Thyroid gland (tissue), 4 donors: Measurements from ENCODE around the gene CEP120. TPM values are rescaled to one million over a fixed set of nuclear protein-coding genes. Genes with fewer than 3 reads are reported as not detected.

ENCODE experiments used
- DNase-seq, 2 donors: peaks; one replicate each; pipeline ENCODE4 v3.0.0-alpha.2; 2019
- H3K27ac ChIP-seq, 3 donors: fragments of 200-600 bp; sonication (generic); 1 replicate in 2 of 3; 2 replicates in 1 of 3; pipeline ENCODE4 v1.5.1; 2016 to 2019; ENCODE audit warnings: mild to moderate bottlenecking in 1 of 3, moderate library complexity in 1 of 3
- H3K27me3 ChIP-seq: fragments of 200-600 bp; sonication (generic); one replicate; pipeline ENCODE4 v1.5.1; 2019
- H3K36me3 ChIP-seq, 2 donors: fragments of 200-600 bp; sonication (generic); one replicate each; pipeline ENCODE4 v1.5.1; 2016 to 2019
- H3K4me1 ChIP-seq, 2 donors: fragments of 200-600 bp; sonication (generic); one replicate each; pipeline ENCODE4 v1.5.1; 2017 to 2019
- H3K4me3 ChIP-seq, 3 donors: fragments of 200-600 bp; sonication (generic); replicated peaks in 1 of 3; 1 replicate in 2 of 3; 2 replicates in 1 of 3; pipeline ENCODE4 v1.5.1; 2016; ENCODE audit warnings: mild to moderate bottlenecking in 1 of 3
- H3K9me3 ChIP-seq: fragments of 200-600 bp; sonication (generic); one replicate; pipeline ENCODE4 v1.5.1; 2017
- POLR2A ChIP-seq, 2 donors: fragments of 450-650 bp; IDR thresholded peaks; one replicate each; pipeline ENCODE4 v1.6.1; 2017; ENCODE audit warnings: antibody characterized with exemption in 2 of 2, mild to moderate bottlenecking in 2 of 2, moderate library complexity in 1 of 2
- WGBS, 2 donors: methylation state at CpG; one replicate each; pipeline ENCODE4 v1.1.5; 2017; 5-methylcytosine and 5-hydroxymethylcytosine counted together
- intact Hi-C: fragments of 100-400 bp; cut with DNase I; formaldehyde crosslinking; loops from one replicate; pipeline ENCODE4 v1.15.1; 2023
- total RNA-seq, 4 donors: library from RNA; depleted of rRNA; stranded (reverse); fragments of >200 nt; gene quantifications; one replicate each; pipeline ENCODE4 v1.2.3, GENCODE V29; 2016
- TF ChIP-seq, protein P1 (sequence below), 6 experiments: fragments of 200-600 bp in 3 of 6; fragments of 450-650 bp in 3 of 6; sonication (generic) in 3 of 6; IDR thresholded peaks; one replicate each; pipeline ENCODE4 v1.5.1; 2016 to 2019; ENCODE audit warnings: antibody characterized with exemption in 6 of 6, mild to moderate bottlenecking in 2 of 6, inconsistent platforms in 1 of 6, moderate library complexity in 1 of 6

CEP120 gene
- total RNA-seq, 4 donors from 2014 or later: 21.7 to 32.0 (median 23.6) TPM

DNA sequence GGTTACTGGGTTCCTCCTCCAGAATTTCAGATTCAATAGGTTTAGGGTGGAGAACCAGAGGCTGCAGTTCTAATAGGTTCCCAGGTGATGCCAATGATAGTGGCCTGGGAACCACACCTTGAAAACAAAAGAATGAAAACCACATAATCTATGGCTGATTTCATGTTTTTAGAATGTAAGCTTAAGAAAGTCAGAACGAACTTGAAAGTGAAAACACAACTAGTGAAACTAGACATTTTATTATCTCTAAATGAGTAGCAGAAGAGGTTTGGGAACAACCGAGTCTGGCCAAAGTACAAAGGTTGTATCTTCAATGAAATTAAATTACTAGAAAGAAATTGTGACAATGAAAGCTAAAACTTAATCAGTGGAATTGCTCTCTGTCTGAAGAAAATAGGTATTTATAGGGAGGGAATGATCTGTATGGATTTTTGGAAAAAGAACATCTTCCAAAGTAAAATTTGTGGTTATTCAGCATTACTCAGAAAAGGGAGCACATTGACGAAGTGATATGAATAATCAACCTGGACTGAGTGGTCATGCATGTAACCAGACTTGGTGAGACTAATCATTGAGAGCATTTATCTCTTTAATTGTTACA lies 24.9 kb upstream of the CEP120 start:
- Histone ChIP-seq H3K27ac (no peak overlapping the region), H3K4me1 (no peaks in the 10 kb centered on the region), H3K27me3 (no peaks in the 10 kb centered on the region), H3K9me3 (no peaks in the 10 kb centered on the region), H3K4me3 (no peak overlapping the region), H3K36me3 (no peaks in the 10 kb centered on the region)
- 64 to 73% methylated on average over 3 of the region's 3 CpGs for WGBS, 2 donors
- DNase-seq: no peak
- intact Hi-C loops: no loop called here
- TF ChIP-seq POLR2A (IDR thresholded peaks at IDR 0.05): no peak
- TF ChIP-seq, protein P1, sequence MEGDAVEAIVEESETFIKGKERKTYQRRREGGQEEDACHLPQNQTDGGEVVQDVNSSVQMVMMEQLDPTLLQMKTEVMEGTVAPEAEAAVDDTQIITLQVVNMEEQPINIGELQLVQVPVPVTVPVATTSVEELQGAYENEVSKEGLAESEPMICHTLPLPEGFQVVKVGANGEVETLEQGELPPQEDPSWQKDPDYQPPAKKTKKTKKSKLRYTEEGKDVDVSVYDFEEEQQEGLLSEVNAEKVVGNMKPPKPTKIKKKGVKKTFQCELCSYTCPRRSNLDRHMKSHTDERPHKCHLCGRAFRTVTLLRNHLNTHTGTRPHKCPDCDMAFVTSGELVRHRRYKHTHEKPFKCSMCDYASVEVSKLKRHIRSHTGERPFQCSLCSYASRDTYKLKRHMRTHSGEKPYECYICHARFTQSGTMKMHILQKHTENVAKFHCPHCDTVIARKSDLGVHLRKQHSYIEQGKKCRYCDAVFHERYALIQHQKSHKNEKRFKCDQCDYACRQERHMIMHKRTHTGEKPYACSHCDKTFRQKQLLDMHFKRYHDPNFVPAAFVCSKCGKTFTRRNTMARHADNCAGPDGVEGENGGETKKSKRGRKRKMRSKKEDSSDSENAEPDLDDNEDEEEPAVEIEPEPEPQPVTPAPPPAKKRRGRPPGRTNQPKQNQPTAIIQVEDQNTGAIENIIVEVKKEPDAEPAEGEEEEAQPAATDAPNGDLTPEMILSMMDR (IDR thresholded peaks at IDR 0.05): no peak

DNA sequence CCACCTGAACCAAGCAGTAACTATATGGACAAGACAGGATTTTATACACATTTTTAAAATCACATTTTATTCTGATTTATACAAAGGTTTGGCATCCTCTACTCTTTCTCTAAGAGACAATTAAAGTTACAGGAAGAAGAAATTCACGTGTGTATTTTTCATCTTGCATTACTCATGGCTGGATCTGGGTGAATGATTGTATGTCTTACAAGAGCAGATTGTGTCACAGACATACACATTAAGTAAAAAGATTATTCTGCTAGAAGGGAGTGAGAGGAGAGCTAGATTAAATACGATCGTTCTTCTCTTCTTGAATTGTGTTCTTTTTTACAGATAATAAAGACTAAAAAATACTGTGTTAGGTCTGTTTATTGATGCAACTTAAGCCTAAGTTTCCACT lies 20.8 kb upstream of the CEP120 start:
- Histone ChIP-seq H3K27ac (no peak overlapping the region), H3K4me3 (no peak overlapping the region), H3K9me3 (no peaks in the 10 kb centered on the region), H3K36me3 (no peaks in the 10 kb centered on the region), H3K4me1 (peaks cover 0 to 1% of the 10 kb centered on the region in 2 donors), H3K27me3 (no peaks in the 10 kb centered on the region)
- no peak for DNase-seq
- TF ChIP-seq, protein P1 (IDR thresholded peaks at IDR 0.05): no peak
- TF ChIP-seq POLR2A (IDR thresholded peaks at IDR 0.05): no peak
- intact Hi-C loops: no loop called here
- WGBS, 2 donors: 82% methylated on average over 3 of the region's 3 CpGs

DNA sequence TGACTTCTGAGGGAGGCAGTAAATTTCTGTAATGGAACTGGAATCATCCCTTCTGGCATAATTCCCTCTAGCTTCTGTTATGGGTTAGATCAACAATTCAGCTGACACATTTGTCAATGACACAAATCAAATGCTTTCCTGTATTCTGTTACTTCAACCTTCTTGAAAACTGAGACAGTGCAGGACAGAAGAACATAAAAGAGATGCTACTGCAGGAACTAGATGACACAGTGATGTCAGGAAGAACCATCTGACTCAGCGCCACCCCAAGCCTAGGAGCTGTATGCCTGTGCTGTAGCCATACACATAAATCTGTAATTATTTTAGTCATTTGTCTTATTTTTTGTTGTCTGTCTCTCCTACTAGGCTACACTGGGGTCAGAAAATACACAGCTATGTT lies 18.2 kb upstream of the CEP120 start:
- 97 to 100% methylated on average over 1 of the region's 1 CpG for WGBS, 2 donors
- intact Hi-C loops: no loop called here

DNA sequence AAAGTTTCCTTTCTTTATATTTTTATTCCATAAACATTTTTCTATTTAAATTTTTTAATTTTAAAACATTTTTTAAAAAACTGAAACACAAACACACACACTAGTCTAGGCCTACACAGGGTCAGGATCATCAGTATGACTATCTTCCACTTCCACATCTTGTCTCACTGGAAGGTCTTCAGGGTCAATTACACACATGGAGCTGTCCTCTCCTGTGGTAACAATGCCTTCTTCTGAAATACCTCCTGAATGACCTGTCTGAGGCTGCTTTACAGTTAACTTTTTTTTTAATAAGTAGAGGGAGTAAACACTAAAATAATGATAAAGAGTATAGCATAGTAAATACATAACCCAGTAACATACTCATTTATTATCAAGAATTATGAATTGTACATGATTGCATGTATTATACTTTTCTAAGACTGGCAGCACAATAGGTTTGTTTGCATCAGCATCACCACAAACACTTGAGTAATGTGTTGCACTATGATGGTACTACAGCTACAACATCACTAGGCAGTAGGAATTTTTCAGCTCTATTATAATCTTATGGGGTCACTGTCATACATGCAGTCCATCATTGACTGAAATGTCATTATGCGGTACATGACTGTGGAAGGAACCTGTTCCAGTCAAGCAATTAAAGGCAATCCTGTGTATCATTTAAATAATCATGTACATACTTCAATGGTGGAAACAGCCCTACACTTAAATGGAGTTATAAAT lies 17.4 kb upstream of the CEP120 start:
- Histone ChIP-seq H3K27me3 (no peaks in the 10 kb centered on the region), H3K36me3 (no peaks in the 10 kb centered on the region), H3K4me3 (no peak overlapping the region), H3K9me3 (no peaks in the 10 kb centered on the region), H3K4me1 (peaks cover 0 to 4% of the 10 kb centered on the region in 2 donors), H3K27ac (no peak overlapping the region)
- DNase-seq: no peak
- 97 to 100% methylated on average over 1 of the region's 1 CpG for WGBS, 2 donors
- no peak for TF ChIP-seq POLR2A (IDR thresholded peaks at IDR 0.05)
- TF ChIP-seq, protein P1 (IDR thresholded peaks at IDR 0.05): no peak
- intact Hi-C loops: no loop called here

More for the DNA sequence above, 18.2 kb upstream of the CEP120 start:
- peaks cover 0 to 4% of the 10 kb centered on the region in 2 donors for H3K4me1 ChIP-seq
- H3K36me3 ChIP-seq: no peaks in the 10 kb centered on the region
- H3K27ac ChIP-seq: no peak overlapping the region
- DNase-seq: no peak
- H3K4me3 ChIP-seq: no peak overlapping the region
- H3K9me3 ChIP-seq: no peaks in the 10 kb centered on the region
- TF ChIP-seq POLR2A (IDR thresholded peaks at IDR 0.05): no peak
- TF ChIP-seq, protein P1 (IDR thresholded peaks at IDR 0.05): no peak
- no peaks in the 10 kb centered on the region for H3K27me3 ChIP-seq

DNA sequence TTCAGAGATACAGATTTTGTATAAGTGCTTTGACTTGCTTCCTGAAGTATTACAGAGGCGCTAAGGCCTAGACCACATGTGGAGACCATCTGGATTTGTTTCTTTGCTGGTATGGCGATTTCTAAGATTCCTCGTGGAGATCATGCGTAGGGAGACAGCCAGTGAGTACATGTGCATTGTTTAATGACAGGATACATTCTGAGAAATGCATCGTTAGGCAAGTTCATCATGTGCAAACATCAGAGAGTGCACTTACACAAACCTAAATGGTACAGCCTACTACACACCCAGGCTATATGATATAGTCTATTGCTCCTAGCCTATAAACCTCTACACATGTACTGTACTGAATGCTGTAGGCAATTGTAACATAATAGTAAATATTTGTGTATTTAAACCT lies 16.5 kb upstream of the CEP120 start:
- H3K4me1 ChIP-seq: peaks cover 0 to 4% of the 10 kb centered on the region in 2 donors
- TF ChIP-seq, protein P1 (IDR thresholded peaks at IDR 0.05): no peak
- TF ChIP-seq POLR2A (IDR thresholded peaks at IDR 0.05): no peak
- DNase-seq: no peak

More for the DNA sequence above, 16.5 kb upstream of the CEP120 start:
- 98 to 100% methylated on average over 5 of the region's 5 CpGs for WGBS, 2 donors
- no peaks in the 10 kb centered on the region for H3K27me3 ChIP-seq
- no peaks in the 10 kb centered on the region for H3K36me3 ChIP-seq
- H3K4me3 ChIP-seq: no peak overlapping the region
- no peaks in the 10 kb centered on the region for H3K9me3 ChIP-seq
- H3K27ac ChIP-seq: no peak overlapping the region
- intact Hi-C loops: no loop called here
